HEK293 (cell line): ENCODE data around the gene KRTAP9-6.
A peak's percentile ranks its signal among the peaks of the same experiment; 100 is the strongest.
"Not testable (repeated sequence)": the region's sequence is repeated elsewhere in the genome, so short reads cannot be mapped to it uniquely, and the experiment has no call there.

ENCODE experiments used
- CTCF ChIA-PET: fragments of 350-600 bp; formaldehyde crosslinking; extraction: SDS; loops from one replicate; lab custom pipeline; 2021; ENCODE audit warnings: antibody characterized with exemption; lab: Yijun Ruan, JAX
- POLR2A ChIA-PET: fragments of 300-600 bp; formaldehyde crosslinking; extraction: SDS; loops from one replicate; lab custom pipeline; 2020; ENCODE audit warnings: antibody characterized with exemption, inconsistent platforms; lab: Yijun Ruan, JAX
- H3K27ac ChIP-seq: fragments of 200-500 bp; sonication (Bioruptor generic); 2 replicates; pipeline ENCODE4 v1.5.1; 2014; ENCODE audit warnings: low read depth, low read length, control low read depth, inconsistent platforms; ENCODE audit errors: extremely low read depth
- H3K36me3 ChIP-seq, 2 experiments: fragments of 200-500 bp in 1 of 2; sonication (Bioruptor generic) in 1 of 2; 1 replicate in 1 of 2; 2 replicates in 1 of 2; pipeline ENCODE4 v1.5.1; 2014 to 2017; ENCODE audit warnings: inconsistent platforms in 2 of 2, low read length in 2 of 2; ENCODE audit not compliant: control insufficient read depth in 2 of 2, insufficient read depth in 1 of 2
- H3K4me1 ChIP-seq: fragments of 200-500 bp; sonication (Bioruptor generic); 2 replicates; pipeline ENCODE4 v1.5.1; 2014; ENCODE audit warnings: mild to moderate bottlenecking, low read length, inconsistent platforms; ENCODE audit not compliant: control insufficient read depth, insufficient read depth
- H3K4me3 ChIP-seq: 2 replicates; pipeline ENCODE4 v1.5.1; 2011; ENCODE audit warnings: low read depth, mild to moderate bottlenecking, control low read depth, low read length, moderate library complexity
- H3K9me3 ChIP-seq: fragments of 200-500 bp; sonication (Bioruptor generic); 2 replicates; pipeline ENCODE4 v1.5.1; 2014; ENCODE audit warnings: low read depth, low read length, inconsistent platforms; ENCODE audit not compliant: control insufficient read depth, insufficient read depth
- BCL11B ChIP-seq: fragments of 450-650 bp; formaldehyde crosslinking; IDR thresholded peaks from 2 replicates; pipeline ENCODE4 v1.5.1; 2016; ENCODE audit warnings: low read depth, missing biosample characterization, missing genetic modification characterization
- GFI1B ChIP-seq: fragments of 450-650 bp; formaldehyde crosslinking; IDR thresholded peaks from 2 replicates; pipeline ENCODE4 v1.5.1; 2016; ENCODE audit warnings: missing biosample characterization, missing genetic modification characterization
- HIC1 ChIP-seq: fragments of 450-650 bp; formaldehyde crosslinking; IDR thresholded peaks from 2 replicates; pipeline ENCODE4 v1.5.1; 2016; ENCODE audit warnings: missing biosample characterization, missing genetic modification characterization
- PRDM6 ChIP-seq: fragments of 450-650 bp; formaldehyde crosslinking; IDR thresholded peaks from 2 replicates; pipeline ENCODE4 v1.5.1; 2017; ENCODE audit warnings: missing biosample characterization, missing genetic modification characterization
- SCRT1 ChIP-seq: fragments of 450-650 bp; formaldehyde crosslinking; IDR thresholded peaks from 2 replicates; pipeline ENCODE4 v1.5.1; 2016; ENCODE audit warnings: missing biosample characterization, missing genetic modification characterization, borderline replicate concordance
- ZBTB1 ChIP-seq: fragments of 450-650 bp; formaldehyde crosslinking; IDR thresholded peaks from 2 replicates; pipeline ENCODE4 v1.5.1; 2016; ENCODE audit warnings: missing biosample characterization, missing genetic modification characterization
- ZIC2 ChIP-seq: fragments of 450-650 bp; formaldehyde crosslinking; IDR thresholded peaks from 2 replicates; pipeline ENCODE4 v1.5.1; 2016; ENCODE audit warnings: missing biosample characterization, missing genetic modification characterization
- ZNF112 ChIP-seq: fragments of 450-650 bp; formaldehyde crosslinking; IDR thresholded peaks from 2 replicates; pipeline ENCODE4 v1.5.0; 2017; ENCODE audit warnings: missing biosample characterization, missing genetic modification characterization
- ZNF211 ChIP-seq: fragments of 450-650 bp; formaldehyde crosslinking; IDR thresholded peaks from 2 replicates; pipeline ENCODE4 v1.5.1; 2016; ENCODE audit warnings: low read depth, missing biosample characterization, missing genetic modification characterization
- ZNF214 ChIP-seq: fragments of 450-650 bp; formaldehyde crosslinking; IDR thresholded peaks from 2 replicates; pipeline ENCODE4 v1.5.1; 2017; ENCODE audit warnings: missing biosample characterization, mild to moderate bottlenecking, missing genetic modification characterization, borderline replicate concordance
- ZNF292 ChIP-seq: fragments of 450-650 bp; formaldehyde crosslinking; IDR thresholded peaks from 2 replicates; pipeline ENCODE4 v1.5.1; 2016; ENCODE audit warnings: low read depth, missing biosample characterization, missing genetic modification characterization, borderline replicate concordance
- ZNF366 ChIP-seq: fragments of 450-650 bp; formaldehyde crosslinking; conservative IDR thresholded peaks from 2 replicates; pipeline ENCODE4 v1.5.1; 2016; ENCODE audit warnings: missing biosample characterization, missing genetic modification characterization
- ZNF394 ChIP-seq: fragments of 450-650 bp; formaldehyde crosslinking; IDR thresholded peaks from 2 replicates; pipeline ENCODE4 v1.5.1; 2016; ENCODE audit warnings: missing biosample characterization, missing genetic modification characterization, mild to moderate bottlenecking, moderate library complexity, borderline replicate concordance
- ZNF510 ChIP-seq: fragments of 450-650 bp; formaldehyde crosslinking; IDR thresholded peaks from 2 replicates; pipeline ENCODE4 v1.5.1; 2018; ENCODE audit warnings: mild to moderate bottlenecking, missing genetic modification characterization, missing biosample characterization; ENCODE audit not compliant: insufficient replicate concordance
- ZNF529 ChIP-seq: fragments of 450-650 bp; formaldehyde crosslinking; IDR thresholded peaks from 2 replicates; pipeline ENCODE4 v1.5.1; 2017; ENCODE audit warnings: missing genetic modification characterization, missing biosample characterization; ENCODE audit not compliant: insufficient replicate concordance
- ZNF560 ChIP-seq: fragments of 450-650 bp; formaldehyde crosslinking; IDR thresholded peaks from 2 replicates; pipeline ENCODE4 v1.5.1; 2017; ENCODE audit warnings: missing biosample characterization, missing genetic modification characterization, borderline replicate concordance
- ZNF692 ChIP-seq: fragments of 450-650 bp; formaldehyde crosslinking; IDR thresholded peaks from 2 replicates; pipeline ENCODE4 v1.5.1; 2016; ENCODE audit warnings: missing biosample characterization, missing genetic modification characterization
- ZNF707 ChIP-seq: fragments of 450-650 bp; formaldehyde crosslinking; IDR thresholded peaks from 2 replicates; pipeline ENCODE4 v1.5.1; 2016; ENCODE audit warnings: missing biosample characterization, missing genetic modification characterization
- ZSCAN30 ChIP-seq: fragments of 450-650 bp; IDR thresholded peaks from 2 replicates; pipeline ENCODE4 v1.5.1; 2018; ENCODE audit warnings: missing biosample characterization, mild to moderate bottlenecking, missing genetic modification characterization, moderate library complexity

KRTAP9-6 gene

GRCh38 chr17:41226051-41226450 is 39.1 kb upstream of the KRTAP9-6 start (continued):
- no peak for TF ChIP-seq ZNF560 (tag by site-specific recombination)
- TF ChIP-seq SCRT1 (tag by site-specific recombination), result no peak
- TF ChIP-seq, all 188 proteins: peak for 0

- H3K9me3 ChIP-seq, CTCF ChIA-PET, H3K4me1 ChIP-seq, H3K36me3 ChIP-seq, H3K4me3 ChIP-seq, H3K27ac ChIP-seq, POLR2A ChIA-PET: not testable (repeated sequence)
- 0 out of 2 replicates have a peak, but pooled peaks have one; percentile 47 for TF ChIP-seq SCRT1 (tag by site-specific recombination)
- TF ChIP-seq ZIC2 (tag by site-specific recombination), result peak; percentile 43
These were observed 38.5 kb upstream of the KRTAP9-6 start, which contains the start of gene KRTAP9-2 for GRCh38 chr17:41226598-41227095. KRTAP9-2 (plus strand) TSS chr17:41226648; CDS start chr17:41226655, 7 bp downstream.

- no peak overlapping the region for H3K4me3 ChIP-seq
- CTCF ChIA-PET, result interaction anchor here (0.6 to 1.8 kb wide), 2 partner anchors 92 to 228 kb away, joined by 3 to 8 read pairs; no protein-coding TSS in a partner anchor
- no peaks in the 10 kb centered on the region for H3K4me1 ChIP-seq
- POLR2A ChIA-PET, result interaction anchor here (0.7 kb wide), 1 partner anchor 571 kb away, joined by 4 read pairs; no protein-coding TSS in a partner anchor
- TF ChIP-seq ZNF366 (tag by site-specific recombination), result peak; percentile 60
- no peak for TF ChIP-seq ZNF529 (tag by site-specific recombination)
- H3K27ac ChIP-seq, result no peak overlapping the region
- no peaks in the 10 kb centered on the region for H3K36me3 ChIP-seq
- H3K9me3 ChIP-seq, result no peaks in the 10 kb centered on the region
These were observed 35.1 kb upstream of the KRTAP9-6 start for GRCh38 chr17:41230094-41230493.

- H3K36me3 ChIP-seq, result no peaks in the 10 kb centered on the region
- H3K4me3 ChIP-seq, result no peak overlapping the region
- H3K9me3 ChIP-seq, result no peaks in the 10 kb centered on the region
- ChIA-PET POLR2A (no interaction called here), CTCF (no interaction called here)
- H3K4me1 ChIP-seq, result no peaks in the 10 kb centered on the region
- H3K27ac ChIP-seq, result no peak overlapping the region
- TF ChIP-seq PRDM6 (tag by site-specific recombination) (no peak), ZNF707 (tag by site-specific recombination) (no peak), ZNF112 (no peak), ZNF211 (no peak), GFI1B (tag by site-specific recombination) (no peak), ZNF214 (tag by site-specific recombination) (no peak), ZNF510 (no peak), HIC1 (tag by site-specific recombination) (no peak), ZNF292 (tag by site-specific recombination) (no peak), ZBTB1 (tag by site-specific recombination) (no peak), ZSCAN30 (tag by site-specific recombination) (no peak), ZNF394 (no peak), BCL11B (tag by site-specific recombination) (no peak), ZNF692 (tag by site-specific recombination) (no peak)
These were observed 33.4 kb upstream of the KRTAP9-6 start for GRCh38 chr17:41231731-41232130.
